ENCODE results near the gene TPRG1L.

TPRG1L gene

DNA sequence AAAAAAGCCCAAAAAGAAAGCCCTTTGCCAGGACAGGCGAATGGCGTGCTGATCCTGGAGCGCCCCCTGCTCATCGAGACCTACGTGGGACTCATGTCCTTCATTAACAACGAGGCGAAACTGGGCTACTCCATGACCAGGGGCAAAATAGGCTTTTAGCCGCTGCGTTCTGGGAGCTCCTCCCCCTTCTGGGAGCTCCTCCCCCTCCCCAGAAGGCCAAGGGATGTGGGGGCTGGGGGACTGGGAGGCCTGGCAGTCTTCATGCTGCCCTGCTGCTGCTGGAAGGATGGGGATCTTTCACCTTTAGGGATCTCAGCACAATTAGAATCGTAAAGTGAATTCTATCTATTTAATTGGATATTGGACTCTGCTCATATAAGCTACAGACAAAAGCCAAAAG lies 3.6 kb downstream of the TPRG1L start:
- DNase-seq (ENCODE audit: low read depth): no peak

DNA sequence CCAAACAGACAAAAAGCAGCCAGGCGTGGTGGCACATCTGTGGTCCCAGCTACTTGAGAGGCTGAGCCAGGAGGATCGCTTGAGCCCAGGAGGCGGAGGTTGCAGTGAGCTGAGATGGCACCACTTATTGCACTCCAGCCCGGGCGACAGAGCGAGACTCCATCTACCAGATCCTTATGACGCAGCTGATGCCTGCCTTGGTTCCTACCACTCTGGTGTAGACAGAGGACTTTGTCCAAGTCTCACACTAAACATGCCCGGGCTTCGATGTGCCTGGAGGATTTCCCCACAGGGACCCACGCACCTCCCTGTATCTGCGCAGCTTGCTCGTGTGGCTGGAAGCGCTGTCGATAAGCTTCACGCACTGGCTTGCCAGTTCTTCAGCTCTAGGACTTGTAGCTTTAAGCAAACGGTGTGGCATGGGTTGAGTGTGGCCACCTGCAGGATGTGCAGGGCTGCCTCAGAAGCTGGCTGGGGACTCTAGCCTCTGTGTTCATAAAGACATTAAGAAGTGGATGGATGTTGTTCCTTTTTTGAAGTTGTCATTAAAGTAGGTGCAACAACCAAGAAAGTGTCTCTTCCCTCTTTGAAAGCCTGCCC lies 4.8 kb downstream of the TPRG1L start:
- DNase-seq (ENCODE audit: low read depth): no peak

DNA sequence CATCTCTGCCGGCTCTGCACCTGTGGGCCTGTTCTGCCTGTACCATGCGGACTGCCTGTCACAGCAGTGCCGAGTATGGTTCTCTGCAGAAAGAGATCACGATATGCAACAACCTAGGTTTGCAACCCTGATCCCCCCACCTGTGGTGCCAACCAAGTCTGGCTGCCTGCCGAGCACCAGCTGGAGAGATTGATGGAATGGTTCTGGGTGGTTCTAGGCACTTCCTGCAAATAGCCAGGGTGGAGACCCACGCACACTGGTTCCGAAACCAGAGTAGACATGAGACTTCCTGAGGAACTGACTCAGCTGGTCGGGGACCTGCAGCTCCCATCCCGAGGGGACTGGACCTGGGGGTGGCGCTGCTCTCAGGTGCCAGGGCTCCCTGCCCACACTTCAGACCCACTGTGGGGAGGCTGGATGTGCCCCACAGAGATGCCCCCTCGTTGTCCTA lies 5.4 kb downstream of the TPRG1L start:
- no peak for DNase-seq (ENCODE audit: low read depth)

DNA sequence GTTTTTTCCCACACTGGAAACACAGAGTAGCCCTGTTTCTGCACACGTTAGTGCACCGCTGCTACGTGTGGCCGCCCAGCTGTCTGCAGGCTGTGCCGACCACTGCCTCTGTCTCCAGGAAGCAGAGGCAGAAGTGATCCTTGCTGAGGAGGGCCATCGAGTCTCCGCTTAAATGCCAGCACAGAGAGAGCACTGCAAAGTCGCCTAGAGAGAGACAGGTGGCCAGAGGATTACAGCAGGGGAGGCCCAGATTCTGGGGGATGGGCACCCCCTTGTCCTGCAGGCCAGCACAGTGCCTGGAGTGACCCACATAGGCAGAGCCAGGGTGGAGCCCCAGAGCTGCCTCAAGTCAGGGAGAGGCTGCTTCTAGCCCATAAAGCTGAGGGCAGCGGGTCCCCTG lies 6.1 kb downstream of the TPRG1L start:
- DNase-seq (ENCODE audit: low read depth): no peak

DNA sequence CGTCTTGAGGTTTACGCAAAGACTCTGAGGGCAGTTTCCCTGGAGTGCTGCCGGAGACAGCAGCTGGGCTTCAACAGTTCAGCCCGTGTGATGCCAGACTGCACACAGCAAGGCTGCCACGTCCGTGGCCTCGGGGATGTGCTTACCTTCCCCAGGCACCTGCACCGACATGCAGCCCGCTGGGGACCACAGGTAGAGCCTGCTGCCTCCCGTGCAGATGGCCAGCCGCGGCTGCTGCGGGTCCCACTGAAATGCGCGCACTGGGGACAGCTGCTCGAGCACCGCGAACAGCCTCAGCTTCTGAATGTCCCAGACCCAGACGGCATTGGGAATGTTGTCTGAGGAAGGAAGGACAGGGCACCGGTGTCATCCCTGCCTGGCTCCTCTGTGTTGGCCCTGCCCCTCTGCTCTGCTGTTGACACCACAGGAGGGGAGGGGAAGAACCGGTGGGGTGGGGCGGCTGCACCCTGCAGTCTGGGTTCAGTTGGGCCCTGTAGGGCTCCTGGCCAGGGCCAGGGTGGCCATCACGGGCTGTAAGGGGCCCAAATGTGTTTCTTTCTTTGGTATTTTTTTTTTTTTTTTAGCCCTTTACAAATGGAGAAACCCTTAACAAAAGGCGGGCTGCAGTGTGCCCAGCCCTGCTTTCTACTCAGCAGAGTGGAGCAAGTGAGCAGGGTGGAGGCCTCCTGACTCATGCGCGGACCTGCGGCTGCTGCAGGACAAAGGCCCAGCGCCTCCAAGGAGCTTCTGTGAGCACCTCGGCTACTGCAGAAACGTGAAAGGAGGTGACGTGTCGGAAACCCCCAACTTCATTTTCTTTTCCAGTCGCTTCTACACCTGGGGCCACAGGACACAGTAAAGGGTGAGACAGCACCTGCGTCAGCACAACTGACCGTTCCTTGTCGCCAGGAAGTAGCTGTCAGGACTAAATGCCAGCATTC lies 6.8 kb downstream of the TPRG1L start:
- DNase-seq (ENCODE audit: low read depth): no peak

DNA sequence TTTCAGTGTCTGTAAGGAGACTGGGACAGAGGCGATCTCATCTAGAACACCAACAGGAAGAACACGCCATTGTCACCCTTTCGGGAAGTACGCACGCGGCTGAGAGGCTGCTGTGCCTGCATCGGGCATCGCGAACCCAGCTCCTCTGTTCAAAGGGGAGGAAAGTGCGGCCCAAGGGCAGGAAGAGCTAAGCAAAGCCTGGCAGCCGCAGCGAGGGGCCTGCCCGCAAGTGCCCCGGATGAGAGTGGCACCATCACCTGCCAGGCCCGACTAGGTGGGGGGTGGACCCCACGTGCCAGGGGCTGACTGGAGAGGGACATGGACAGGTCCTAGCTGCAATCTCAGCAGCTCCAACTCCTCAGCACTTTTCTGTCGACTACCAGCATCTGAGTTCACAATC lies 7.5 kb downstream of the TPRG1L start:
- no peak for DNase-seq (ENCODE audit: low read depth)

DNA sequence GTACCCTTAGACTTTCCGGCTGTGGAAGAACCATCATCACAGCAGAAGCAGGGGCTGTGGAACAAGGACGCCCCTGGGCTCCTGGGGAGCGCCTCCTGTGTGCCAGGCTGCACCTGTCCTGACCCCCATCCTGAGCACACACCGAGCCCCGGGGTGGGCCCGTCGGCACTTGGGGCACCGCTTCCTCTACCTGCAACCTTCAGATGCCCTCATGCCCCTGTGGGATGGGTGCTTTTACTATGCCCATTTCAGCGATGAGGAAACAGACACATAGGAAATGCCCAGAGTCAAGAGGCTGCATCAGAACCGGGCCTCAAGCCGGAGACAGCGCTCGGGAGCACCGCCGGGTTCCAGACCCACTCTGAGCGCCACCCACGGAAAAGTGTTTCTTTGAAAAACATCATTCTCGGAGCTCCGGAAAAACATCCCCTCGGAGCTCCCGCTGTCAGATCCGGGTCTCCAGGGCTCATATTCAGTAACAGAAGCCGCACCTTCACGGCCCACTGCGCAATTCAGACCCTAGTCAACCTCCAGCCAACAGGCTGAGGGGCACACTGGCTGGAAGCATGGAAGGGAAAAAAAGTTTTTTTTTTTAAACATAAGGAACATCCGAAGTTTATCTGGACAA lies 8.0 kb downstream of the TPRG1L start:
- no peak for DNase-seq (ENCODE audit: low read depth)

DNA sequence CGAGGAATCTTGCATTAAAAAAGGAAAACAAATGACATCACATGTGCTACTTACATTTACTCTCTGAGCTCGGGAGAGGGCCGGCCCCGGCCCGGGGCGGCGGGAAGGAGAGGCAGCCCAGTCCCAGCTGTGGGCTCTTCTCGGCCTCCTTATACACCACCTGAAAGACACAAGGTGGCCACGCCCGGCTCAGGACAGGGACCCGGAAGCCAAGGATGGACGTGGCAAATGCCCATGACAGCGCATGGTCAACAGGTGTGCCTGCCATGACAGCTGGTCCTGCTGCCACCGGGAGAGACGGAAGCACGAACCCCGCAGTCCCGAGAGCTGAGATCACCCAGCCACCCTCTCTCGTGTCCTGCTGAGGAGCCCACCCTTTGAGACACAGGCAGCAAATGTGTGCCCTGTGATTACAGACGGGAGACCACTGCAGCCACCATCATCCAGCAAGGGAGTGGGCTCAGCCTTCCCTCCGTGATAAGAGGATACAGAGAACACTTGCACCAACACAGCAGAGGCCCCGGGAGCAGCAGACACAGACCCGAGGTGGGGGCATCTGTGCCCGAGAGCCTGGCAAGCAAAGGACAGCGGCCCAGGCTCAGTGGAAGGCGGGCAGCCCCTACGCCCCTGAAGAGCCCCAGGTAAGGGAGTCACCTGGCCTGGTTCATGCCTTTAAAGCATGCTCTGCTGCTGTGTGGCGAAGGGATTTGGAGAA lies 8.7 kb downstream of the TPRG1L start:
- no peak for DNase-seq (ENCODE audit: low read depth)

DNA sequence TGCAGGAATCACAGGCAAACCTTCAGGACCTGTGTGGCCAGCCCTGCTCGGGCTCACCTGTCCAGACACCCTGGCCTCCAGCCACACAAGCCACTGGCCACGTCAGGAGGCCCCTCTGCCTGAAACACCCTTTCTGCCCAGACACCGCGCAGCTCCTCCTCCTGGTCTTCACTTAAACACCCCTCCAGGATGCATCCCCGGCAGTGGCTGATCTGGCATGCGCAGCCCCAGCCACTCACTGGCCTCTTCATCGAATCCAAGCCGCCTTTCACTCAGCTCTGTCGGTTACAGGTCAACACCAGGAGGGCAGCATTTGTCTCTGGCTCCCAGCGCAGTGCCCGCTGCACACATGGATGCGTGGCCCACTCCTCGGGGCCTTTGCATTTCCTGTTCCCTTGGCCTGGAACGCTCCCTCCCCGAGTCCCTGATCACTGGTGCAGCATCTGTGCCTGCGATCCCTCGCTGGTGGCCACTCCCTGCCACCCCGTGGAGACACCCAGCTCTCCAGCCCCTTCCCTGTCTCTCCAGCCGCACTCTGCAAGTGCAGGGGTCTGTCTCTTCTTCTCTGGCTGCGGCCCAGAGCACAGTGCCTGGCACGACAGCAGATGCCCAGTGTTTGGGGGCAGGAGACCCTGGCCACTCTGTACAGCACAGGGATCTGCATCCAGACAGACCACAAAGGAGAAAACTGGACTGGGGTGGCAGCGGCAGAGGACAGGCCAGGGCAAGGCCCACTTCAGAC lies 9.4 kb downstream of the TPRG1L start:
- DNase-seq (ENCODE audit: low read depth): no peak

DNA sequence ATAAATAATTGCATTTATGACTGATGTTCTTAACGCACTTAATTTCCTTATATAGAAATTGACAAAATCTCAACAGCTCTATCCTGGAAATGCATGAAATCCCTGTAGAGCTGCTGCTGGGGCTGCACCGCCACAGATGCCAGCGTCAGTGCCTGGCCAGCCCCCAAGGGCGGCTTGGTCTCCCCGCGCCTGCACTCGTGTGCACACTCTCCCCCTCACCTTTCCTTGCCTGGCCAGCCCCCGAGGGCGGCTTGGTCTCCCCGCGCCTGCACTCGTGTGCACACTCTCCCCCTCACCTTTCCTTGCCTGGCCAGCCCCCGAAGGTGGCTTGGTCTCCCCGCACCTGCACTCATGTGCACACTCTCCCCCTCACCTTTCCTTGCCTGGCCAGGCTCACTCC lies 11.3 kb downstream of the TPRG1L start:
- no peak for DNase-seq (ENCODE audit: low read depth)

DNA sequence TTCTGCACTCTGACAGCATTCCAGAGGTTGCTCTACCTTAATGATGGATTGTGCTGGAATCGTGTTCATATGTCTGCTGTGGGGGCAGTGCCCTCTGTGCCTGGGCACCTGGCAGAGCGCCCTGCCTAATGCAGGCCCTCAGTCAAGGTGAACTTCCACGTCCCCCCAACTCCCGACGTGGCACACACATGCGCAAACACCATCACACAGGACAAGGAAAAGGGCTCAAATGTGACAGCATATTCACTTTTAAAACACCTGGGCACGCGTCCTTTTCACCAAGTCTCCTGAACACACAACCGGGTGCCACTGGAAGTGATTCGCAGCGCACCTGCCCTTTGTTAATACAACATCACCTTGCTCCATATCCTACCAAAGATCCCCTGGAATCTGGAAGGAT lies 11.7 kb downstream of the TPRG1L start:
- no peak for DNase-seq (ENCODE audit: low read depth)

DNA sequence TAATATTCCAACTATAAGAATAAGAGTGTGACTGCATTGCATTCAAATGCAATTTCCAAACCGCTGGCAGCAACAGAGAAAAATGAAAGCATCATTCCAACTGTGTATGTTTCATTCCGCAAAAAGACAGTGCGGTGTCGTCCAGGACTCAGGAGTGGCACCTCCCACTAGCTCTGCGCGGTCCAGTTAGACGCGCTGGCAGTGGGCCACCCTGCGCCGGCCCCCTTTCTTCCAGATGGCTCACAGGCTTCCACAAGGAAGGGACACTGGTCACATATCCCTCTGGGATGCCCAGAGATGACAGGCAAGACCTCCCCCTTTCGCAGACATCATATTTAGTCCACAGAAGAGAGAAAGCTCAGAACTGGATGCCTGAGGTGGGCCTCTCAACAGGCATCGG lies 13.2 kb downstream of the TPRG1L start:
- DNase-seq (ENCODE audit: low read depth): no peak

DNA sequence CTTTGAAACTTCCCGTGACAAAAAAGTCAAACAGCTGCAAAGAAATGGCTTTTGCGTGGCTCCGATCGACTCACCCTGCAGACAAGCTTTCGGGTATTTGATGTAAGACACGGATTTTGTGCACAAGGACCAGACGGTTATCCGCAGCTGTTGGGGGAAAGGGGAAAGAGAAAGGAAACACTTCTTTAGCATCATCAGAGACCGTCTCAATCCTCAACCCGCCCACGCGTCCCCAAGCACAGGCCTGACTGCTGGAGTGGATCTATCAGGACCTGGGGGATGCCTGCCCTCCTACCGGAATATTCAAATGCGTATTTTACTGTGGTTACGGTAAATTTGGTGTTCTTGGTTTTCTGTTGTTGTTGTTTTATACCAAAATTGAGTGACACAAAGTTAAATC lies 13.9 kb downstream of the TPRG1L start:
- DNase-seq (ENCODE audit: low read depth): no peak

DNA sequence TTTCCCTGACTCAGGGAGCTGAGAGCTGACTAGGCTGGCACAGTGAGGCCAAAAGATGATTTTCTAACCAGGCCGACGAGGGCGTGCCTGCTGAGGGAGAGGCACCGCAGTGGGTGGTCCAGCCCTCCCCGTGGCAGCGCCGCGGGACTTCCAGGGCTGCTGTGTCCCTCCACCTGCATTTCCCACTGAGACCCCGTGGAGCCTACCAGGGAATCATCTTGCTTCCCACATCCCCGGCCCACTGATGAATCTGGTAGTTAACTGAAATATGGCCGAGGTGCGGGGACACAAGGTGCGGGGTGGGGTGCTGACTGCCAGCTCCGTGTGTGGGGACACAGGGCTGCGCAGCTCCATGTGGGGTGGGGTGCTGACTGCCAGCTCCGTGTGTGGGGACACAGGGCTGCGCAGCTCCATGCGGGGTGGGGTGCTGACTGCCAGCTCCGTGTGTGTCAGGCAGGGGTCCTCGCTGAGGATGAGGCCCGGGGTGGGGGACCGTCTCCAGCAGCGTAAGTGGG lies 14.6 kb downstream of the TPRG1L start:
- no peak for DNase-seq (ENCODE audit: low read depth)

DNA sequence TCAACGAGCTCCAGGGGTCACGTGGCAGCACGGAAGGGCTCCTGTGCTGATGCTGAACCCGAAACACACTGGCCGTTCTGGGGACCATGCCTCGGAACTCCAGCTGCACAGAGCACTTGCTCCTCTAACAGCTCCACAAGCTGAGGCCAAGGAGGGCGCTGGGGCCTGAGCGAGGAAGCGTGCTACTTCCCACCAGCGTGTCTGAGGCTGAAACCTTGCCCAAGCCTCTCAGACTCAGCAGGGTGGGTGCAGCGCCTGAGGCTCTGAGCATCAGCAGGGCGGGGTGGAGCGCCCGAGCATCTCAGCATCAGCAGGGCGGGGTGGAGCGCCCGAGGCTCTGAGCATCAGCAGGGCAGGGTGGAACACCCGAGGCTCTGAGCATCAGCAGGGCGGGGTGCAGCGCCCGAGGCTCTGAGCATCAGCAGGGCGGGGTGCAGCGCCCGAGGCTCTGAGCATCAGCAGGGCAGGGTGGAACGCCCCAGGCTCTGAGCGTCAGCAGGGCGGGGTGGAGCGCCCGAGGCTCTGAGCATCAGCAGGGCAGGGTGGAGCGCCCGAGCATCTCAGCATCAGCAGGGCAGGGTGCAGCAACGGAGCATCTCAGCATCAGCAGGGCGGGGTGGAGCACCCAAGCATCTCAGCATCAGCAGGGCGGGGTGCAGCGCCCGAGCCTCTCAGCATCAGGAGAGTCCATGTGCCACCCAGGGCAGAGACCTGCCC lies 15.5 kb downstream of the TPRG1L start:
- DNase-seq (ENCODE audit: low read depth): no peak

DNA sequence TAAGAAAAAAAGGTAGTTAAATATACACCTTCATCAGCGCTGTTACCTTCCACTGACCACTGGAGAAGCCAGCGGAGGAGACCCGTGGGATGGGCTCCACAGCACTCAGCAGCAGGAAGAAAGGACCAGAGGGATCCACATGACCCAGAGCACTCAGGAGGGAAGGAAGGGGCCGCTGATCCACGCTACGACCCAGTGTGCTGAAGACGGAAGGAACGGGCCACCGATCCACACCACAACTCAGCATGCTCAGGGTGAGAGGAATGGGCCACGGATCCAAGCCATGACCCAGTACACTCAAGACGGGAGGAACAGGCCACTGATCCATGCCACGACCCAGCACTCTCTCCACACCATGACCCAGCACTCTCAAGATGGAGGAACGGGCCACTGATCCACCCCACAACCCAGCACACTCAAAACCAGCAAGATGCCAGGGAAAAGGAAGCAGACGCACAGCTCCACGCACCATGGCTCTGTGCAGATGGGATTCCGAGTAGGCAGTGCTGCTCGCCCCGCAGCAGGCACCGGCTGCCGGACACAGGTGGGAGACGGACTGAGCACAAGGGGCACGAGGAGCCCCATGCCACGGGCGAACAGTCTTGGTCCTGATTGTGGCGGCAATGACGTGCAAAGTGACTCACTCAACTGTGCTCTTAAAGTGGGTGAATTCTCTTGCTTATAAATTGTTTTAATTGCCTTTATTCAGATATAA lies 16.4 kb downstream of the TPRG1L start:
- DNase-seq (ENCODE audit: low read depth): no peak

DNA sequence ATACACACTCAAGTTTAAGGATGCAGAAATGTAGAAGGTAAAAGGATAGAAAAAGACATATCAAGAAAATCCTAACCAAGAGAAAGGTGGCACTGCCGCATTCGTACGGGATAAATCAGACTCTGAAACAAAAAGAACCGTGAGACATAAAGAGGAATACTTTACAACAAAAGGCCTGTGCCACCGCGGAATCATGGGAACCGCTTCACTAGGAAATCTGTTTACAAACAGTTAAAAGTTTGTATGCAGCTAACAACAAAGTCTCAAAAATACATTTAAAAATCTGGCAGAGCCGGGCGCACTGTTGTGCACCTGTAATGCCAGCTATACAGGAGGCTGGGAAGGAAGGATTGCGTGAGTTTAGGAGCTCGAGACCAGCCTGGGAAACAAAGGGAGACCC lies 17.0 kb downstream of the TPRG1L start:
- DNase-seq (ENCODE audit: low read depth): no peak

DNA sequence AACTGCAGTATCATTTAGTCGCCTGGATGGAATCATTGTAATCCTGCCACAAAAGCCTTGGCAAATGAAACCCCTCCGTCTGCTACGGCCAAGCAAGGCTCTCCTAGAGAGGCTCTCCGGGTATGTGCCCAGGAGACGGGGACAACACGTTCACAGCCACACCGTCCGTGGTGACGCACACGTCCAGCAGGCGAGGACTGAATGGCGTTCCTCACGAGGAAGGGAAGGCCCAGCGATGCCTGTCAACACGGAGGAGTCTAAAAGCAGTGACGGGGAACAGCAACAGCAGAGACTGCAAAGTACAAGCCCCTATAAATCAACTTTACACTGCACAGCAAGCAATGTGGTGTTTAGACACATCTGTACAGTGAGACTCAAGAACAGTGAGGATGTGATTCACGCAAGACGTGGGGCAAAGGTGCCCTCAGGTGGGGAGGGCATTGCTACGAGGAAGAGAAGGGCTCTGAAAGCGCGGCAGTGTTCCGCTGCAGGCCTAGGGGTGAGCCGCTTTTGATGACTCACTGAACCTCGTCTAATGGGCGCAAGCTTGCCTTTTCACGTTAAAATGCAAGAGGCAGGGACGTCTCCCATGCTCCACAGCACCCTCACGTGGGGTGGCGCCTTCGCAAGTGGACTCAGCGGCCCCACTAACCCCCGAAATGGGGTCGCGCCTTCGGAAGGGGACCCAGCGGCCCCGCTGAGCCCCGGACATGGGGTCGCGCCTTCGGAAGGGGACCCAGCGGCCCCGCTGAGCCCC lies 18.3 kb downstream of the TPRG1L start:
- no peak for DNase-seq (ENCODE audit: low read depth)

DNA sequence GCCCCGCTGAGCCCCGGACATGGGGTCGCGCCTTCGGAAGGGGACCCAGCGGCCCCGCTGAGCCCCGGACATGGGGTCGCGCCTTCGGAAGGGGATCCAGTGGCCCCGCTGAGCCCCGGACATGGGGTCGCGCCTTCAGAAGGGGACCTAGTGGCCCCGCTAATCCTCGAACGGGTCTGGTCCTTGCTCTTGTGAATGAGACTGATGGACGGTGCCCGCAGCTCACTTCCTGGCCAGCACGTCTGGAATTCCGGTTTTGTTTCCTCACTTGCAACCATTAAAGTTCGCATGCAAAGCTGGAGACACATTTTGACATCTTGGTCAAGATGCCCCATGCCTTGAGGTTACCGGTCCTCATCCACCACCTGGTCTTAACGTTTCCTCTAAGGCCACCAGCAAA lies 19.5 kb downstream of the TPRG1L start:
- DNase-seq (ENCODE audit: low read depth): no peak

DNA sequence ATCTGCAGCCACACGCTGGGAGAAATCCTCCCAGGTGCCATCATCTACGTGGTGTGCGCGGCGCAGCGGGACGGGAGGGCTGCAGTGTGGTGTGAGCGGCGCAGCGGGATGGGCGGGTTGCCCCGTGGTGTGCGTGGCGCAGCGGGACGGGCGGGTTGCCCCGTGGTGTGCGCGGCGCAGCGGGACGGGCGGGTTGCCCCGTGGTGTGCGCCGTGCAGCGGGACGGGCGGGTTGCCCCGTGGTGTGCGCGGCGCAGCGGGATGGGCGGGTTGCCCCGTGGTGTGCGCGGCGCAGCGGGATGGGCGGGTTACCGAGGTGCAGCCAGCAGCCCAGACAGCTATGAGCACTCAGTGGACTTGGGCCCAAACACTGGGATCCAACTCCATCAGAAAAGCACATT lies 20.4 kb downstream of the TPRG1L start:
- DNase-seq (ENCODE audit: low read depth): no peak

Data from activated T-cell treated with anti-CD3 and anti-CD28 coated beads for 1 hour (primary cell).